Hepatocyte (in vitro differentiated cells): ENCODE measurements around the gene RIPOR2.

Experiments
- EZH2 ChIP-seq: fragments of 200-600 bp; sonication (generic); IDR thresholded peaks from 2 replicates; pipeline ENCODE4 v1.6.1; 2016; ENCODE audit warnings: antibody characterized with exemption, mild to moderate bottlenecking, borderline replicate concordance
- EZH2phosphoT487 ChIP-seq: fragments of 200-600 bp; sonication (generic); IDR thresholded peaks from one replicate; pipeline ENCODE4 v1.6.1; 2018; ENCODE audit warnings: antibody characterized with exemption, mild to moderate bottlenecking, low read depth, moderate library complexity; ENCODE audit not compliant: unreplicated experiment, severe bottlenecking
- TF ChIP-seq, protein P1 (sequence below): fragments of 200-600 bp; sonication (generic); IDR thresholded peaks from 2 replicates; pipeline ENCODE4 v1.5.1; 2016; ENCODE audit warnings: antibody characterized with exemption, mild to moderate bottlenecking; ENCODE audit not compliant: poor library complexity

DNA sequence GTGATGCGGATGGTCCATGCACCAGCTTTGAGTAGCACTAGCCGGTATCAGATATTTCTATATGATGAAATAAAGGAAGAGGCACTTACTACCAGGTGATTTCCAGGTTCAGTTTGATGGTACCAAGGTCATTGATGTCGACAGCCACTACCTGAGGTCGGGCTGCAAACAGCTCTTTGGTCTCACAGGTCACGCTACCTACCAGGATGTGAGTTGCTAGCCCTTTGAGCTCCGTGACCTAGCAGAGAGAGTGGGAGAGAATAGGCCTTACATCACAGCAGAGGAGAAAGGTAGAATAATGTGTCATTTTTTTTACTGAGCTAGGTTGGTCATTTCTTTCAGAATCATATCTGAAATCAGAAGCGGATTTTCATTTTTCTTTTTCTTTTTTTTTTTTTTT is 86.0 kb downstream of the RIPOR2 start:
- TF ChIP-seq, protein P1, sequence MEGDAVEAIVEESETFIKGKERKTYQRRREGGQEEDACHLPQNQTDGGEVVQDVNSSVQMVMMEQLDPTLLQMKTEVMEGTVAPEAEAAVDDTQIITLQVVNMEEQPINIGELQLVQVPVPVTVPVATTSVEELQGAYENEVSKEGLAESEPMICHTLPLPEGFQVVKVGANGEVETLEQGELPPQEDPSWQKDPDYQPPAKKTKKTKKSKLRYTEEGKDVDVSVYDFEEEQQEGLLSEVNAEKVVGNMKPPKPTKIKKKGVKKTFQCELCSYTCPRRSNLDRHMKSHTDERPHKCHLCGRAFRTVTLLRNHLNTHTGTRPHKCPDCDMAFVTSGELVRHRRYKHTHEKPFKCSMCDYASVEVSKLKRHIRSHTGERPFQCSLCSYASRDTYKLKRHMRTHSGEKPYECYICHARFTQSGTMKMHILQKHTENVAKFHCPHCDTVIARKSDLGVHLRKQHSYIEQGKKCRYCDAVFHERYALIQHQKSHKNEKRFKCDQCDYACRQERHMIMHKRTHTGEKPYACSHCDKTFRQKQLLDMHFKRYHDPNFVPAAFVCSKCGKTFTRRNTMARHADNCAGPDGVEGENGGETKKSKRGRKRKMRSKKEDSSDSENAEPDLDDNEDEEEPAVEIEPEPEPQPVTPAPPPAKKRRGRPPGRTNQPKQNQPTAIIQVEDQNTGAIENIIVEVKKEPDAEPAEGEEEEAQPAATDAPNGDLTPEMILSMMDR: no peak
- TF ChIP-seq EZH2 (no peak), EZH2phosphoT487 (no peak)
